Testis (tissue), 3 donors: Measurements from ENCODE around the gene ZNF438. TPM values are rescaled to one million over a fixed set of nuclear protein-coding genes. Genes with fewer than 3 reads are reported as not detected.
A peak's percentile ranks its signal among the peaks of the same experiment; 100 is the strongest.

Experiments used
- DNase-seq: peaks from one replicate; pipeline ENCODE4 v3.0.0-alpha.2; 2019
- H3K27ac ChIP-seq, 2 donors: fragments of 200-600 bp; sonication (generic); one replicate each; pipeline ENCODE4 v1.5.1; 2019
- H3K27me3 ChIP-seq: fragments of 200-600 bp; sonication (generic); one replicate; pipeline ENCODE4 v1.5.1; 2019
- H3K36me3 ChIP-seq: fragments of 200-600 bp; sonication (generic); one replicate; pipeline ENCODE4 v1.5.1; 2017; ENCODE audit warnings: low read depth; ENCODE audit errors: missing control alignments
- H3K4me1 ChIP-seq: fragments of 200-600 bp; sonication (generic); one replicate; pipeline ENCODE4 v1.5.1; 2019
- H3K4me3 ChIP-seq, 2 donors: fragments of 200-600 bp; sonication (generic); one replicate each; pipeline ENCODE4 v1.5.1; 2017 to 2019
- H3K9me3 ChIP-seq: fragments of 200-600 bp; sonication (generic); one replicate; pipeline ENCODE4 v1.5.1; 2017
- POLR2A ChIP-seq: fragments of 450-650 bp; IDR thresholded peaks from one replicate; pipeline ENCODE4 v1.6.1; 2017; ENCODE audit warnings: antibody characterized with exemption, mild to moderate bottlenecking, moderate library complexity
- WGBS, 2 donors: methylation state at CpG; one replicate each; pipeline ENCODE4 v1.1.5; 2018; 5-methylcytosine and 5-hydroxymethylcytosine counted together
- intact Hi-C: fragments of 100-400 bp; cut with DNase I; formaldehyde crosslinking; loops from one replicate; pipeline ENCODE4 v1.15.1; 2023; ENCODE audit warnings: low total_unique reads
- polyA plus RNA-seq: library from polyadenylated mRNA; stranded (reverse); fragments of 350-450 nt; fragmentation: Illumina TruSeq; extraction: RNeasy Lipid Tissue Mini Kit (QIAGEN cat#74804); gene quantifications from one replicate; pipeline ENCODE4 v1.2.3, GENCODE V29; 2014; ENCODE audit warnings: low read depth, low replicate concordance; ENCODE audit not compliant: insufficient read depth
- total RNA-seq, 2 donors: library from RNA; depleted of rRNA; stranded (reverse); fragments of >200 nt; gene quantifications; one replicate each; pipeline ENCODE4 v1.2.3, GENCODE V29; 2016
- TF ChIP-seq, protein P1 (sequence below), 3 experiments: fragments of 450-650 bp in 2 of 3; fragments of 200-600 bp in 1 of 3; sonication (generic) in 1 of 3; IDR thresholded peaks; one replicate each; pipeline ENCODE4 v1.5.1; 2016 to 2019; ENCODE audit warnings: antibody characterized with exemption in 3 of 3, mild to moderate bottlenecking in 2 of 3, moderate library complexity in 1 of 3

The ZNF438 gene
- total and polyA plus RNA-seq, 3 donors from 2014 or later: 15.3 to 17.8 (median 16.2) TPM

DNA sequence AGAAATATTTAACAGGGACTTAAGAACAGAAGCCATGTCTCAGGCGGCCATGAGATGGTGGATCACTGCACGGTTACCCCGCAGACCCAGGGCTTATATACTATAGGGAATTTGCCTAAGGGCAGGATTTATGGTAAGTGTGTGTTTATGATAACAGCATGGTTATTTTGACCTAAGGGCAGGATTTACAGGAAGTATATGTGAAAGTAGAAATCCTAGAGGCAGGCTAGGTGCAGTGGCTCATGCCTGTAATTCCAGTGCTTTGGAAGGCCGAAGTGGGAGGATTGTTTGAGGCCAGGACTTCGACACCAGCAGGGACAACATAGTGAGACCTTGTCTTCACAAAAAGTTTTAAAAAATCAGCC, 43.0 kb upstream of the ZNF438 start:
- TF ChIP-seq, protein P1, sequence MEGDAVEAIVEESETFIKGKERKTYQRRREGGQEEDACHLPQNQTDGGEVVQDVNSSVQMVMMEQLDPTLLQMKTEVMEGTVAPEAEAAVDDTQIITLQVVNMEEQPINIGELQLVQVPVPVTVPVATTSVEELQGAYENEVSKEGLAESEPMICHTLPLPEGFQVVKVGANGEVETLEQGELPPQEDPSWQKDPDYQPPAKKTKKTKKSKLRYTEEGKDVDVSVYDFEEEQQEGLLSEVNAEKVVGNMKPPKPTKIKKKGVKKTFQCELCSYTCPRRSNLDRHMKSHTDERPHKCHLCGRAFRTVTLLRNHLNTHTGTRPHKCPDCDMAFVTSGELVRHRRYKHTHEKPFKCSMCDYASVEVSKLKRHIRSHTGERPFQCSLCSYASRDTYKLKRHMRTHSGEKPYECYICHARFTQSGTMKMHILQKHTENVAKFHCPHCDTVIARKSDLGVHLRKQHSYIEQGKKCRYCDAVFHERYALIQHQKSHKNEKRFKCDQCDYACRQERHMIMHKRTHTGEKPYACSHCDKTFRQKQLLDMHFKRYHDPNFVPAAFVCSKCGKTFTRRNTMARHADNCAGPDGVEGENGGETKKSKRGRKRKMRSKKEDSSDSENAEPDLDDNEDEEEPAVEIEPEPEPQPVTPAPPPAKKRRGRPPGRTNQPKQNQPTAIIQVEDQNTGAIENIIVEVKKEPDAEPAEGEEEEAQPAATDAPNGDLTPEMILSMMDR (IDR thresholded peaks at IDR 0.05): no peak
- TF ChIP-seq POLR2A: no peak
- DNase-seq: no peak
- H3K4me3 ChIP-seq: no peak overlapping the region
- intact Hi-C loops: no loop called here
- 71 to 95% methylated on average over 5 of the region's 5 CpGs for WGBS, 2 donors
- peaks cover 12% of the 10 kb centered on the region for H3K4me1 ChIP-seq
- no peaks in the 10 kb centered on the region for H3K9me3 ChIP-seq
- H3K27ac ChIP-seq: no peak overlapping the region
- H3K36me3 ChIP-seq: no peaks in the 10 kb centered on the region
- no peaks in the 10 kb centered on the region for H3K27me3 ChIP-seq

- H3K4me1 ChIP-seq: peaks cover 12% of the 10 kb centered on the region
- no peak overlapping the region for H3K4me3 ChIP-seq
- no peaks in the 10 kb centered on the region for H3K9me3 ChIP-seq
- intact Hi-C loops: no loop called here
- H3K27ac ChIP-seq: no peak overlapping the region
- no peak for DNase-seq
- no peaks in the 10 kb centered on the region for H3K36me3 ChIP-seq
- H3K27me3 ChIP-seq: no peaks in the 10 kb centered on the region
- TF ChIP-seq, protein P1 (IDR thresholded peaks at IDR 0.05): no peak
- TF ChIP-seq POLR2A: no peak
- 69 to 79% methylated on average over 5 of the region's 5 CpGs for WGBS, 2 donors
Measured at GRCh38 chr10:31073996-31074721, 42.5 kb upstream of the ZNF438 start.

DNA sequence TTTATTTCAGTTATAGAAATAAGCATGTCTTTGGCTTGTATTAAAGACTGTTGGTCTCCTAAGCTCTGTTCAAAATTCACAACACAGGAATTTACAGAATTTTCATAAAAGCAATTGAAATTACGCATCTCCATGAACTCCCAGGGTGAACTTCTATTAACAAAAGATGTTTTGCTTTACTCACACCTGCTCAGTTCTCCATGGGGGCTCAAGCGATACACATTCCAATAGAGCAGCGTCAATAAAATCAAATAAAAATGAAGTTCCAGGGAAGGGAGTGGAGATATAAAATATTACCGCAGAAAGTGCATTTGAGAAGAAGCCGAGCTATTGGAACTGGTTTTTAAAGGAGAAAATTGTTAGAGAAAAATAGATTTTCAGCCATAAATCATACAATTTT, 41.5 kb upstream of the ZNF438 start:
- Histone ChIP-seq H3K9me3 (no peaks in the 10 kb centered on the region), H3K4me3 (no peak overlapping the region), H3K27me3 (no peaks in the 10 kb centered on the region), H3K4me1 (peaks cover 12% of the 10 kb centered on the region), H3K27ac (no peak overlapping the region), H3K36me3 (no peaks in the 10 kb centered on the region)
- TF ChIP-seq POLR2A: no peak
- TF ChIP-seq, protein P1 (IDR thresholded peaks at IDR 0.05): no peak
- intact Hi-C loops: no loop called here
- WGBS, 2 donors: 83 to 96% methylated on average over 5 of the region's 5 CpGs
- DNase-seq: no peak

DNA sequence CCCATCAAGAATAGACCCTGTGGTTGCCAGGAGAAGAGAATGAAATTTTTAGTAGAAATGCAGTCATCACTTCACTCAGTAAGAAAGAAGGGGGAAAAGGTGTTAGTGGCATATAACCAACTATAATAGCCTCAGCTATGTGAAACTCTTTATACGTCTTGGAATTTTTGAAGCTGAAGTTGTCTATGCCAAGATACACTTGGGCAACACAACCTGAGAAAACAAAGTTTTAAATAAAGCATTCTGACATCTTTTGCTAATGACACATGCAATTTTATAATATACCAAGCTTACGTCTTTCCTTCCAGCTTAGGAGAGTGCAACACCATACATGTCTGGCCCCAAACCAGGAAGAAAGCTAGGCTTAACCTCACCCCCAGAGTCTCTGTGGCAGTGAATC, 40.8 kb upstream of the ZNF438 start:
- intact Hi-C loops: no loop called here
- Histone ChIP-seq H3K27ac (peak overlapping the region in 1 of 2 donors; percentile 39), H3K27me3 (no peaks in the 10 kb centered on the region), H3K9me3 (no peaks in the 10 kb centered on the region), H3K4me1 (peaks cover 12% of the 10 kb centered on the region), H3K36me3 (no peaks in the 10 kb centered on the region), H3K4me3 (no peak overlapping the region)
- WGBS, 2 donors: 61 to 70% methylated on average over 2 of the region's 2 CpGs
- DNase-seq: no peak
- TF ChIP-seq POLR2A: no peak
- TF ChIP-seq, protein P1 (IDR thresholded peaks at IDR 0.05): no peak
